LNCaP clone FGC (cell line): ENCODE measurements around the gene MEIS1.

Source experiments
- DNase-seq: peaks from one replicate; pipeline ENCODE4 v3.0.0-alpha.2; 2011; ENCODE audit warnings: low read depth
- H3K4me3 ChIP-seq: 2 replicates; pipeline ENCODE4 v1.5.1; 2011; ENCODE audit warnings: mild to moderate bottlenecking, low read depth, low read length, control low read depth
- TF ChIP-seq, protein P1 (sequence below): IDR thresholded peaks from 2 replicates; pipeline ENCODE4 v1.5.1; 2012; ENCODE audit warnings: mild to moderate bottlenecking; ENCODE audit not compliant: control insufficient read depth, insufficient read depth; ENCODE audit errors: extremely low read depth

Gene MEIS1

DNA sequence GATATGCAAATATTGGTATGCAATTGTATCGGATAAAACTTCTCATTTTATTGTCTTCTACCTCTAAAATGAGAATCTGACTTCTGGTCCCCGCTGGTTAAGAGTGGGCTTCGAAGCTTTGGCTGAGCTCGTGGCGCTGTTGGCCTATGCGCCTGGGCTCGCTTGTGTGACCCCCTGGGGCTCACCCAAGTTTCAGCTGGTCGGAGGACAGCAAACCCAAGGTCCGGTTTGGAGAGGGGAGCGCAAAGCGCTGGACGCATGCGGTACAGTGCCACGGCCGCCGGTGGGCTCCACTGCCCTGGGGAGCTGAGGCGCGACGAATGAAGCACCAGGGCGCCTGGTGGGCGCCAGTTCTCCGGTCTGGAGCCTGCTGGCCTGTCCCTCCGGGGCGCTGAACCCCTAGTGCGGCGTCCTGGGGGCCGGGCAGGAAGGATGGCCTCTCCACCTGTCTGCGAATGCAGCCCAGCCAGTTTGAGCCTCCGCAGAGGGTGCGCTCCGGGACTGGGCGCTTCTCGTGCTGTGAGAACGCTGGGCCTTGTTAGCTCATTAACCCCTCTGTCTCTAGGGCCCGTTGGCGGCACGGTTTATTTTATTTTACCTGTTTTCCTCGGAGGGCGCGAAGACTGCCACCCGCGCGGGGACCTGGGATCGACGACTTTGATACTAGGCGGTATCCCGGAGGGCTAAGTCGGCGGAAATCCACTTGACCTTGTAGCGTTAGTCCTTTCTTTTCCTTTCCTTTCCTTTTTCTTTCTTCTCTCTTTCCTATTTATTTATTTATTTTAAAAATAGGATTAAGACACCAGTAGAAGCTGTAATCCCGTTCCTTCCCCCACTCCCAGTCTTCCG is 10.4 kb downstream of the MEIS1 start:
- H3K4me3 ChIP-seq: no peak overlapping the region
- TF ChIP-seq, protein P1, sequence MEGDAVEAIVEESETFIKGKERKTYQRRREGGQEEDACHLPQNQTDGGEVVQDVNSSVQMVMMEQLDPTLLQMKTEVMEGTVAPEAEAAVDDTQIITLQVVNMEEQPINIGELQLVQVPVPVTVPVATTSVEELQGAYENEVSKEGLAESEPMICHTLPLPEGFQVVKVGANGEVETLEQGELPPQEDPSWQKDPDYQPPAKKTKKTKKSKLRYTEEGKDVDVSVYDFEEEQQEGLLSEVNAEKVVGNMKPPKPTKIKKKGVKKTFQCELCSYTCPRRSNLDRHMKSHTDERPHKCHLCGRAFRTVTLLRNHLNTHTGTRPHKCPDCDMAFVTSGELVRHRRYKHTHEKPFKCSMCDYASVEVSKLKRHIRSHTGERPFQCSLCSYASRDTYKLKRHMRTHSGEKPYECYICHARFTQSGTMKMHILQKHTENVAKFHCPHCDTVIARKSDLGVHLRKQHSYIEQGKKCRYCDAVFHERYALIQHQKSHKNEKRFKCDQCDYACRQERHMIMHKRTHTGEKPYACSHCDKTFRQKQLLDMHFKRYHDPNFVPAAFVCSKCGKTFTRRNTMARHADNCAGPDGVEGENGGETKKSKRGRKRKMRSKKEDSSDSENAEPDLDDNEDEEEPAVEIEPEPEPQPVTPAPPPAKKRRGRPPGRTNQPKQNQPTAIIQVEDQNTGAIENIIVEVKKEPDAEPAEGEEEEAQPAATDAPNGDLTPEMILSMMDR: no peak
- no peak for DNase-seq

DNA sequence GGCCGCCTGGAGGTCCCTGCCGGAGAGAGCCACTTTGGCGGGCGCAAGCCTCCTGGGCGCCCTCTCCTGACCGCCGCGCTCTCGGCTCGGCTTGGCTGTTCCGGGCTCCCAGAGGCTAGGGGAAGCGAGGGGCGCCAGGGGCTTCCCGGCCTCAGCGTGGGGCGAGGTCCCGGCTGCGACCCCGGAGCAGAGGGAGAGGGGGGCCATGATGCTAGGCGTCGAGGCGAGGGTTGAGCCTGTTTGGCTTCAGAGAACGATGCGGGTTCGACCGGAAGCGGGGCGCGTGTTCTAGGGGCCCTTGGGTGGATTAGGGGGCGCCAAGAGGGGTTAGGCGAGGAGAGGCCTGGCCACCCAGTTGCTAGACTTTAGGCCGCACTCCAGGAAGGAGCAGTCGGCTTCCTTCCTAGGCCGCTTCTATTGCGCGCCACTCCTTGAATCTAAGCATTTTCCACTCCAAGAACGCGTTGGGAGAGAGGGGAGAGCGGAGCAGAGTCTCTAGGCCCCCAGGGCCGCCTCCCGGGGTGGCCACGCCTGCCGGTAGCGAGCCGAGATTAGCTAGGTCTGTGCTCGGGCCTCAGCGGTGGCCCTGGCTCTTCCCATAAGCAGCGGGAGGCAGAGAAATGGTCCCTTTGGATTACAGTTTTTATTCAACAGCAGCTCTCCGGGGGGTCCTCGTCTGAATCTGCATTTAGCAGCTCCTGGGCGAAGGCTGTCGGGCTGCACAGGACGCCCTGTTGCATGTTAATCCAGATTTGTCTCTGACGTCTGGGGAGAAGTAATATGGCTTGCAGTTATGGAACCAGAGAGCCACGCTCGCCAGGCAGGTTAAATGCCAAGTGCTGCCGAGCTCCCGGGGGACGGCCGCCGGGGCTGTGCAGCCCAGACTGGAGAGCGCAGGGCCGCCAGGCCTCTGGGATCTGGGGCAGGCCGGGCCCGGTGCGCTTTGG is 11.3 kb downstream of the MEIS1 start:
- TF ChIP-seq, protein P1: no peak
- H3K4me3 ChIP-seq: no peak overlapping the region
- DNase-seq: no peak

DNA sequence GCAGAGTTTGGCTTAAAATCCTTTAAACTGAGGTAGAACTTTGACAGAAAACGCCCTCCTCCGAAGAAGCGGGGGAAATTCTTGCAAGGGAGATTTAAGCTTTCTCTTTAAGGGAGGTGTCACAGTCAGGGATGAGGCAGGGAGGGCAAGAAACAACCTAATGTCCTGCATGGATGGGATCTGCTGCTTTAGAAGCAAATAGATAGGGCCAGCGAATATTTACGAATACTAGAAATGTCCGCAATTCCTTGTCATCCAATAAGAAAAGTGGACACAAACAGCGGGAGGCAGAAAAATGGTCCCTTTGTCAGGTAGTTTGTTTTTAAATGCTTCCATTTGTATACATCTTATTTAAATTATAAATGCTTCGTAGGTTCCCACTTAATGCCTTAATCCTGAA is 12.0 kb downstream of the MEIS1 start:
- H3K4me3 ChIP-seq: no peak overlapping the region
- DNase-seq: no peak
- TF ChIP-seq, protein P1: no peak

DNA sequence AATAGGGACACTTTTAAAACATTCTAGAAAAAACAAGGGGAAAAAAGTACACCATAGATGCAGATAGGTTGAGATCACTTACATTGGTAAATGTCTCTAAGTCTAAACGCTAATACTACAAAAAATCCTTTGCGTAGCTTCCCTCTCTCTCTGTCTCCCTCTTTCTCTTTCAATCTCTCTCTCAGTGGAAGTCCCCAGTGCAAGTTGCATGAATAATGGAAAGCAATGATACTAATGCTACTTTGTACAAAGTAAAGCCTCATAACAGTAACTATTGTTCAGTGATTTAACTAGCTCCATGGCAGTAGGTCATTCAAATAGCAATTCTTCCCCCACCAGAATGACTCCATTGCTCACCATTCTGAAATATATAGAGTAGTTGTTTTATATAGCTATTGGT is 12.8 kb downstream of the MEIS1 start:
- no peak overlapping the region for H3K4me3 ChIP-seq
- TF ChIP-seq, protein P1: no peak
- no peak for DNase-seq

DNA sequence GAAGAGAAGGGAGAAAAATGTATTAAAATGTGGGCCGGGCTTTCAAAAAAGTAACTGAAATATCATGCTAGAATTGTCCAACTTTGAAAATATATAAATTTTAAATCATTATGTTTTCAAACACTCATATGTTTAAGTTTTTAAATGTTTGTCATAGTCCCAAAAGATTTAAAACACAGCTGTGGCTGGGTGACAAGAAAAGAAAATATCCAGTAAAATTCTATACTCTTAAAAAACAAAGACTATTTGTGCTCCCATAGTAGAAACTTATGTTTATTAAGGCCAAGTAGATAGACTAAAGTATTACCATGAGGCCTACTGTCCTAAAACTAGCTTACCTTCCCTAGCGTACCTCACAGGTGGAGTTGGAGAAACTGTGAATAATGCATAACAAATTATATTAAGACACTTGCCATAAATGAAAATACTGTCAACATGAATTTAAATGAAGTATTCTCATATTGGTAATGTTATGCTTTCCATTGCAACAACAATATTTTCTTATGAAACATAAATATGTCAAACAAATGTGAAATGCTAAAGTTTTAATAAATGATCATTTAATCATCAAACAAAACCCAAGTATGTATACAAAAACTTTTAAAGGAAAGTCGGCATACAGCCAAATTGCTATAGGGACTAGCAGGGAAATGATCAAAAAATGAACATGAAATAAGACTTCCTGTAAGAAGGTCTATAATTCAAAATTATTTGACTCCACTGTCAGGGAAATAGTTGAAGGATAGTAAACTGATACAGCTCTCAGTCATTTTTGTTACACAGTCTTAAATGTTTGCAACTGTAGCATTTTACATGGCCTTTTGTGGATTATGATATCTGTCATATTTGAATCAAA is 13.4 kb downstream of the MEIS1 start:
- no peak overlapping the region for H3K4me3 ChIP-seq
- DNase-seq: no peak
- TF ChIP-seq, protein P1: no peak

DNA sequence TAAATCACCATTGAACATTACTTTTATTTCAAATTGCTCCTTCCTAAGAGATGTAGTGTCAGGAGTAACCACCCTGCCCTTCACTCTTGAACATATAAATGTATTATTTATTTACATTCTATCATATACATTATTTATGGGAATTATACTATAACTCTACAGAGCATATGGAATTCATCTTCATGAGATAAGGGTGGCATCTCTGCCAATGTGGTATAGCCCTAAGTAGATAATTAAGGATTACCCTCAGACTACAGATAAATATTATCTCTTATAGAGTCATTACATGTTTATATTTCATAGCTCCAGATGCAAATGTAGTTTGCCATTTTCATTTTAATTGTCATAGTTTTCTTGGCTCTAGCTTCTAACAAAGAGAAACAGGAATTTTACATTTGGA is 17.3 kb downstream of the MEIS1 start:
- DNase-seq: no peak
- no peak overlapping the region for H3K4me3 ChIP-seq
- TF ChIP-seq, protein P1: no peak
